Endothelial cell of umbilical vein (primary cell): ENCODE results near the gene KLK8. TPM values are rescaled to one million over a fixed set of nuclear protein-coding genes. Genes with fewer than 3 reads are reported as not detected.

Experiments used
- BruUV-seq: library from RNA; stranded (reverse); fragments of 400-500 nt; replicated peaks from 2 replicates; lab custom pipeline; 2021; lab: Mats Ljungman, UMichigan
- CTCF ChIA-PET: fragments of 300-600, 350-600 bp; sonication (Branson Sonifier 250); formaldehyde crosslinking; loops from one replicate; lab custom pipeline; 2021; ENCODE audit warnings: antibody characterized with exemption, inconsistent platforms; lab: Charles Lee
- POLR2A ChIA-PET: fragments of 300-600, 350-600 bp; sonication (Branson Sonifier 250); formaldehyde crosslinking; loops from one replicate; lab custom pipeline; 2021; ENCODE audit warnings: antibody characterized with exemption, inconsistent platforms; lab: Charles Lee
- DNase-seq: peaks from one replicate; pipeline ENCODE4 v3.0.0-alpha.2; 2011; ENCODE audit warnings: low read depth, low spot score
- FAIRE-seq: peaks from 2 replicates; lab custom pipeline; 2011; peaks lifted over from hg19 to GRCh38; lab: Jason Lieb, UNC
- H2AFZ ChIP-seq: 2 replicates; pipeline ENCODE4 v1.6.0; 2012; ENCODE audit warnings: low read depth, low read length, control low read depth, inconsistent platforms
- H3K27ac ChIP-seq: 2 replicates; pipeline ENCODE4 v1.5.1; 2011; ENCODE audit warnings: low read depth, mild to moderate bottlenecking, control low read depth, low read length, moderate library complexity; ENCODE audit not compliant: insufficient read depth
- H3K27me3 ChIP-seq, 2 experiments: 2 replicates each; pipeline versions ENCODE4 v1.6.0 to v1.6.1; 2011; ENCODE audit warnings: low read length in 2 of 2, mixed read lengths in 1 of 2; ENCODE audit not compliant: control insufficient read depth in 2 of 2, insufficient read depth in 2 of 2
- H3K36me3 ChIP-seq, 2 experiments: 2 replicates in 1 of 2; 3 replicates in 1 of 2; pipeline ENCODE4 v1.5.1; 2011; ENCODE audit warnings: low read length in 2 of 2, mild to moderate bottlenecking in 1 of 2, moderate library complexity in 1 of 2; ENCODE audit not compliant: control insufficient read depth in 2 of 2, insufficient read depth in 2 of 2; ENCODE audit errors: extremely low read depth in 1 of 2
- H3K4me1 ChIP-seq: 3 replicates; pipeline ENCODE4 v1.5.1; 2011; ENCODE audit warnings: mild to moderate bottlenecking, low read length; ENCODE audit not compliant: control insufficient read depth, insufficient read depth; ENCODE audit errors: extremely low read depth
- H3K4me2 ChIP-seq: 2 replicates; pipeline ENCODE4 v1.6.1; 2011; ENCODE audit warnings: low read length, control low read depth, mixed read lengths; ENCODE audit not compliant: insufficient read depth
- H3K4me3 ChIP-seq, 3 experiments: fragments of 200-600 bp in 1 of 3; sonication (generic), shearing (Covaris generic) in 1 of 3; replicated peaks in 1 of 3; 2 replicates each; pipeline ENCODE4 v1.5.1; 2011 to 2016; ENCODE audit warnings: control low read depth in 3 of 3, low read length in 3 of 3, mild to moderate bottlenecking in 2 of 3, inconsistent platforms in 1 of 3, low read depth in 1 of 3, moderate library complexity in 1 of 3; ENCODE audit not compliant: insufficient read depth in 1 of 3
- H3K79me2 ChIP-seq: 2 replicates; pipeline ENCODE4 v1.6.0; 2012; ENCODE audit warnings: low read length, inconsistent platforms; ENCODE audit not compliant: control insufficient read depth, insufficient read depth
- H3K9ac ChIP-seq: replicated peaks from 2 replicates; pipeline ENCODE3; 2011; ENCODE audit warnings: low read length, control low read depth; ENCODE audit not compliant: insufficient read depth; ENCODE audit errors: extremely low read depth
- H3K9me1 ChIP-seq: replicated peaks from 3 replicates; pipeline ENCODE4 v1.6.0; 2011; ENCODE audit warnings: mild to moderate bottlenecking, low read length; ENCODE audit not compliant: control insufficient read depth, insufficient read depth; ENCODE audit errors: extremely low read depth
- H3K9me3 ChIP-seq: replicated peaks from 2 replicates; pipeline ENCODE4 v1.5.1; 2012; ENCODE audit warnings: low read length, inconsistent platforms; ENCODE audit not compliant: control insufficient read depth, insufficient read depth
- H4K20me1 ChIP-seq: replicated peaks from 2 replicates; pipeline ENCODE3; 2011; ENCODE audit warnings: mild to moderate bottlenecking, low read length; ENCODE audit not compliant: control insufficient read depth, insufficient read depth; ENCODE audit errors: extremely low read depth
- EZH2 ChIP-seq: IDR thresholded peaks from 2 replicates; pipeline ENCODE4 v1.6.1; 2012; ENCODE audit warnings: borderline replicate concordance, low read depth, mild to moderate bottlenecking, moderate library complexity, low read length, inconsistent platforms; ENCODE audit not compliant: severe bottlenecking
- FOS ChIP-seq: IDR thresholded peaks from 2 replicates; pipeline ENCODE4 v1.6.1; 2011; ENCODE audit warnings: mild to moderate bottlenecking, low read length, moderate library complexity, borderline replicate concordance; ENCODE audit not compliant: insufficient read depth
- GATA2 ChIP-seq: IDR thresholded peaks from 2 replicates; pipeline ENCODE4 v1.7.0; 2011; ENCODE audit warnings: low read depth, mild to moderate bottlenecking, moderate library complexity, mixed read lengths, low read length; ENCODE audit not compliant: insufficient read length, insufficient read depth
- JUN ChIP-seq: IDR thresholded peaks from 2 replicates; pipeline ENCODE4 v1.6.1; 2011; ENCODE audit warnings: borderline replicate concordance, low read depth; ENCODE audit not compliant: insufficient read length, insufficient read depth
- MYC ChIP-seq: IDR thresholded peaks from one replicate; pipeline ENCODE4 v1.6.1; 2011; ENCODE audit warnings: mild to moderate bottlenecking, low read depth, low read length
- POLR2A ChIP-seq: IDR thresholded peaks from 2 replicates; pipeline ENCODE4 v1.6.1; 2012; ENCODE audit warnings: low read depth, mild to moderate bottlenecking, control low read depth, low read length
- POLR2AphosphoS5 ChIP-seq: IDR thresholded peaks from 2 replicates; pipeline ENCODE4 v1.6.1; 2012; ENCODE audit warnings: low read depth, mild to moderate bottlenecking, control low read depth, low read length, moderate library complexity; ENCODE audit not compliant: insufficient read depth
- dilution Hi-C: fragments of 300-500 bp; cut with MboI; formaldehyde crosslinking; loops from one replicate; pipeline ENCODE4 v1.15.0; 2019; ENCODE audit warnings: low sequenced_read_pairs; ENCODE audit not compliant: extremely low pct_ligation_motif_present
- intact Hi-C: fragments of 100-400 bp; cut with micrococcal nuclease; formaldehyde crosslinking; loops from one replicate; pipeline ENCODE4 v1.10.0; 2022
- polyA plus RNA-seq, 4 experiments: library from polyadenylated mRNA; depleted of rRNA in 3 of 4; stranded (reverse) in 3 of 4; unstranded in 1 of 4; fragments of >200 nt; gene quantifications; 2 replicates each; pipeline versions ENCODE4 v1.2.1 to v1.2.3, GENCODE V29; 2011 to 2012; ENCODE audit warnings: missing spikeins in 1 of 4
- total RNA-seq: library from RNA; stranded (reverse); gene quantifications from 2 replicates; pipeline ENCODE4 v1.2.3, GENCODE V29; 2021
- TF ChIP-seq, protein P1 (sequence below): IDR thresholded peaks from 2 replicates; pipeline ENCODE4 v1.6.1; 2011; ENCODE audit not compliant: insufficient read depth, insufficient read length
- TF ChIP-seq, protein P2 (sequence below), 2 donors: IDR thresholded peaks; 1 replicate in 1 of 2; 2 replicates in 1 of 2; pipeline ENCODE4 v1.5.1; 2011; ENCODE audit warnings: low read length in 2 of 2, mild to moderate bottlenecking in 2 of 2, moderate library complexity in 2 of 2, control low read depth in 1 of 2, inconsistent platforms in 1 of 2, low read depth in 1 of 2; ENCODE audit not compliant: insufficient read depth in 1 of 2; ENCODE audit errors: extremely low read depth in 1 of 2

The KLK8 gene
- total and polyA plus RNA-seq, 2 donors (not counting 3 experiments of a cell fraction or from before 2014, with no cell fraction given) = not detected

DNA sequence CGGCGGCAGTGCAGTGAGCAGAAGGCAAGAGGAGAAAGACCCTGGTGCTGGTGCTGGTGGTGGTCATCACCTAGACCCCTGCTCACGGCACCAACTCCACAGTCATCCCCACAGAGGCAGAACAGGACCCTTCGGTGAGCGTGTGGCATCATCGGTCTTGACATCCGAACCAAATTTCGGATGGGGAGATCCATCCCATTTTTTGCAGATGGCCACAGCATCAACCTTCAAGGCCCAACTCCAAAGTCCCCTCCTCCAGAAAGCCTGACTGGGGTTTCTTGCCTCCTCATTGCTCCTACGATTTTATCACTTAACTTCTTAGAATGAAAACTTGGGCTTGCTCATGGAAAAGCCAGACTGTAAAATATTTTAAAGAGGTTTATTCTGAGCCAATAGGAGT is 42.1 kb upstream of the KLK8 start:
- H3K4me1 ChIP-seq = no peaks in the 10 kb centered on the region
- no TSS peak for BruUV-seq
- no peaks in the 10 kb centered on the region for H3K9me3 ChIP-seq
- no peaks in the 10 kb centered on the region for H3K9me1 ChIP-seq
- H2AFZ ChIP-seq = no peak overlapping the region
- POLR2A ChIA-PET = no interaction called here
- CTCF ChIA-PET = interaction anchor here (1.0 to 1.7 kb wide), 2 partner anchors 22 to 27 kb away, joined by 5 to 8 read pairs; no protein-coding TSS in a partner anchor
- TF ChIP-seq POLR2A (no peak), FOS (no peak)
- TF ChIP-seq, protein P1, sequence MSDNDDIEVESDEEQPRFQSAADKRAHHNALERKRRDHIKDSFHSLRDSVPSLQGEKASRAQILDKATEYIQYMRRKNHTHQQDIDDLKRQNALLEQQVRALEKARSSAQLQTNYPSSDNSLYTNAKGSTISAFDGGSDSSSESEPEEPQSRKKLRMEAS = no peak
- no peak overlapping the region for H3K27ac ChIP-seq
- no peak for DNase-seq
- H3K79me2 ChIP-seq = no peaks in the 10 kb centered on the region
- intact Hi-C loops = no loop called here
- dilution Hi-C loops = no loop called here
- FAIRE-seq = no peak
- H3K4me3 ChIP-seq = no peak overlapping the region
- no peaks in the 10 kb centered on the region for H3K36me3 ChIP-seq
- H4K20me1 ChIP-seq = no peaks in the 10 kb centered on the region
- no peak overlapping the region for H3K4me2 ChIP-seq
- no peak overlapping the region for H3K9ac ChIP-seq
- H3K27me3 ChIP-seq = no peaks in the 10 kb centered on the region

DNA sequence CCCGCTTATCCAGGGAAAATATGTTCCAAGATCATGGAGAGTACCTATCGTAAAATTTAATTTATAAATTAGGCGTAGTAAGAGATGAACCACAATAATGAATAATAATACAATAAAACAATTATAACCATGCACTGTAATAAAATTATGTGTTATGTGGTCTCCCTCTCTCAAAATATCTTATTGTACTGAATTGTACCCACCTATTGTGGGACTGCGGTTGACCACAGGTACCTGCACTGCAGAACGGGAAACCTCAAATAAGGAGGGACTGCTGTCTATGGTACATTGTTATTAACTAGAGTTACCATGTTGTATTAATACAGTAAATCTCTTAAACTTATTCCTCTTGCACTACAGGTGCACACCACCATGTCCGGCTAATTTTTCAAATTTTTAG is 38.7 kb upstream of the KLK8 start:
- no peak overlapping the region for H2AFZ ChIP-seq
- no peaks in the 10 kb centered on the region for H3K36me3 ChIP-seq
- no peak overlapping the region for H3K27ac ChIP-seq
- H3K4me2 ChIP-seq = no peak overlapping the region
- no peak overlapping the region for H3K9ac ChIP-seq
- dilution Hi-C loops = no loop called here
- no peaks in the 10 kb centered on the region for H3K4me1 ChIP-seq
- intact Hi-C loops = no loop called here
- no peak overlapping the region for H3K4me3 ChIP-seq
- H3K79me2 ChIP-seq = no peaks in the 10 kb centered on the region
- ChIA-PET POLR2A (no interaction called here), CTCF (interaction anchor here (1.0 kb wide), 1 partner anchor 19 kb away, joined by 3 read pairs; no protein-coding TSS in a partner anchor)
- no peaks in the 10 kb centered on the region for H4K20me1 ChIP-seq
- no peaks in the 10 kb centered on the region for H3K9me3 ChIP-seq
- BruUV-seq = no TSS peak
- FAIRE-seq (no peak), DNase-seq (no peak)
- H3K9me1 ChIP-seq = no peaks in the 10 kb centered on the region
- TF ChIP-seq FOS (no peak), JUN (no peak), GATA2 (no peak), POLR2A (no peak), POLR2AphosphoS5 (no peak), EZH2 (no peak), MYC (no peak)
- TF ChIP-seq, protein P2, sequence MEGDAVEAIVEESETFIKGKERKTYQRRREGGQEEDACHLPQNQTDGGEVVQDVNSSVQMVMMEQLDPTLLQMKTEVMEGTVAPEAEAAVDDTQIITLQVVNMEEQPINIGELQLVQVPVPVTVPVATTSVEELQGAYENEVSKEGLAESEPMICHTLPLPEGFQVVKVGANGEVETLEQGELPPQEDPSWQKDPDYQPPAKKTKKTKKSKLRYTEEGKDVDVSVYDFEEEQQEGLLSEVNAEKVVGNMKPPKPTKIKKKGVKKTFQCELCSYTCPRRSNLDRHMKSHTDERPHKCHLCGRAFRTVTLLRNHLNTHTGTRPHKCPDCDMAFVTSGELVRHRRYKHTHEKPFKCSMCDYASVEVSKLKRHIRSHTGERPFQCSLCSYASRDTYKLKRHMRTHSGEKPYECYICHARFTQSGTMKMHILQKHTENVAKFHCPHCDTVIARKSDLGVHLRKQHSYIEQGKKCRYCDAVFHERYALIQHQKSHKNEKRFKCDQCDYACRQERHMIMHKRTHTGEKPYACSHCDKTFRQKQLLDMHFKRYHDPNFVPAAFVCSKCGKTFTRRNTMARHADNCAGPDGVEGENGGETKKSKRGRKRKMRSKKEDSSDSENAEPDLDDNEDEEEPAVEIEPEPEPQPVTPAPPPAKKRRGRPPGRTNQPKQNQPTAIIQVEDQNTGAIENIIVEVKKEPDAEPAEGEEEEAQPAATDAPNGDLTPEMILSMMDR (IDR thresholded peaks at IDR 0.05; ENCODE audit: extremely low read depth in 1 of 2, insufficient read depth in 1 of 2, low read depth in 1 of 2, low read length in 2 of 2) = no peak
- TF ChIP-seq, protein P1 = no peak
- H3K27me3 ChIP-seq = no peaks in the 10 kb centered on the region
